GM12865 (cell line): ENCODE results near the gene YRDC.

Source experiments
- DNase-seq: peaks from one replicate; pipeline ENCODE4 v3.0.0; 2010; ENCODE audit warnings: low read depth
- H3K4me3 ChIP-seq: 2 replicates; pipeline ENCODE4 v1.5.1; 2011; ENCODE audit warnings: mild to moderate bottlenecking, low read depth, low read length, control low read depth
- CTCF ChIP-seq: IDR thresholded peaks from 2 replicates; pipeline ENCODE4 v1.5.1; 2011; ENCODE audit warnings: low read length, control low read depth, low read depth, inconsistent platforms; ENCODE audit not compliant: insufficient read depth; ENCODE audit errors: missing control alignments

Gene YRDC

GRCh38 chr1:37822906-37823815 lies 15.2 kb upstream of the YRDC start:
- no peak for TF ChIP-seq CTCF
- no peak for DNase-seq
- H3K4me3 ChIP-seq: no peak overlapping the region

GRCh38 chr1:37821481-37821880 lies 13.5 kb upstream of the YRDC start:
- no peak overlapping the region for H3K4me3 ChIP-seq
- TF ChIP-seq CTCF: no peak
- no peak for DNase-seq

- TF ChIP-seq CTCF: no peak
- no peak for DNase-seq
- H3K4me3 ChIP-seq: no peak overlapping the region
Observed at GRCh38 chr1:37817481-37817880, 9.5 kb upstream of the YRDC start.

GRCh38 chr1:37814252-37814651 lies 6.2 kb upstream of the YRDC start:
- H3K4me3 ChIP-seq: no peak overlapping the region
- TF ChIP-seq CTCF: no peak
- no peak for DNase-seq

- no peak overlapping the region for H3K4me3 ChIP-seq
- TF ChIP-seq CTCF: no peak
- DNase-seq: no peak
Observed at GRCh38 chr1:37813529-37814145, 5.6 kb upstream of the YRDC start.

GRCh38 chr1:37811027-37811655 lies 3.1 kb upstream of the YRDC start:
- peak; percentile 79 for DNase-seq
- H3K4me3 ChIP-seq: no peak overlapping the region

More at GRCh38 chr1:37811027-37811655, 3.1 kb upstream of the YRDC start:
- peak; percentile 95 for TF ChIP-seq CTCF
